SK-N-SH (cell line): Measurements from ENCODE around the gene KCNN1.

Experiments
- MXI1 ChIP-seq: IDR thresholded peaks from 2 replicates; pipeline ENCODE4 v1.6.1; 2012; ENCODE audit warnings: mild to moderate bottlenecking, low read depth, low read length, improper control_type of control experiment
- POLR2AphosphoS5 ChIP-seq: IDR thresholded peaks from 2 replicates; pipeline ENCODE4 v1.6.1; 2012; ENCODE audit warnings: low read depth, low read length

DNA sequence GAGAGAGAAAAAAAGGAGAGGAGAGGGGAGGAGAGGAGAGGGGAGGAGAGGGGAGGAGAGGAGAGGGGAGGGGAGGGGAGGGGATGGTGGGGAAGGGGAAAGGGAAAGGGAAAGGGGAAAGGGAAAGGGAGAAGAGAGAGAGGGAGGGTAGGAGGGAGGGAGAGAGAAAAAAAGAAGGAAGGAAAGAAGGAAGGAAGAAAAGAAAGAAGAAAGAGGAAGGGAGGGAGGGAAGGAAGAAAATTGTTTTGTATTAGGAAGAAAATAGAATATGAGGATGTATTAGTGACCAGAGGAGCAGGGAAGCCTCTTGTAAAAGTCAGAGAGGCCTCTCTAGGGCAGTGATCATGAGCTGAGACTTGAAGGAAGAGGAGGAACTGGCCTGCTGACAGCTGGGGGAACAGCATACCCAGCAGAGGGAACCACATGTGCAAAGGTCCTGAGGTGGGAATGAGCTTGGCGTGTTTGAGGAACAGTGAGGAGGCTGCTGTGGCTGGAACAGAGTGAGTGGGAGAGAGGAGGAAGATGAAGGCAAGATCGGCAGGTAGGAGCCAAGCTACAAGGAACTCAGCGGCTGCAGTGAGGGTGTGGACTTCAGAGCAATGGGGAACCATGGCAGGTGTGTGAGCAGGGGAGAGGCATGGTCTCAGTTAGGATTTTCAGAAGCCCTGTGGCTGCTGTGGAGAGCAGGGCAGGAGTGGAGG is 9.6 kb upstream of the KCNN1 start:
- TF ChIP-seq POLR2AphosphoS5: no peak
- no peak for TF ChIP-seq MXI1
